ENCODE measurements around the gene LRMDA. TPM values are rescaled to one million over a fixed set of nuclear protein-coding genes. Genes with fewer than 3 reads are reported as not detected.

Gene LRMDA
- total RNA-seq, 2 experiments from 2014 or later = not detected

DNA sequence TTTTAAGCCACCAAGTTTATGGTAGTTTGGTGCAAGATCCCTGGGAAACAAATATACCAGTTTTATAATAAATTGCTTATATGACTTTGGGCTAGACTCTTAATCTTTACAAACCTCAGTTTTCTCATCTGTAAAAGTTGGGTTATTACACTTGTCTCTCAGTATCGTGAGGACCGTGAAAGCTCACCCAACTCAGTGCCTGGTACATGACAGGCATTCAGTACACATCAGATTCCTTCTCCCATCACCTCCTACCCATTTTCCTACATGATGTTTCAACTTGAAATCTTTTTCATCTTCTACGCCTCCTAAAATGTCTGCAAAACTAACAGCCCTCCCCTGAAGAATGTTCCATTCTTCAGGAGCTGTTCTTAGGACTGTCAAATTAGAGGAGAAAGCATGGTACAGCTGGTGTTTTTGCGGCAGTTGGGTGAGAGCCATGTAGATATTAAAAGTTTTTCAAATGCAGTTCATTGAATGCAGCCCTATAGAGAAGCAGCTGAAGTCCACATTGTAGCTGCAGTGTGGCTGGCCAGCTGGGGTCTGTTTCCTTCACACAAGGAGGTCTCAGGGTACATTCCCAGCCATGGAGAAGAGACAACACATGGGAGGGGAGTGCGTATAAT lies 812.8 kb downstream of the LRMDA start:
- DNase-seq = no peak
- Mint-ChIP-seq H3K36me3 (ENCODE audit: low read depth) (no peaks in the 10 kb centered on the region), H3K4me3 (no peak overlapping the region), H3K9me3 (no peaks in the 10 kb centered on the region), H3K27me3 (ENCODE audit: low read depth) (no peaks in the 10 kb centered on the region), H3K27ac (no peak overlapping the region), H3K4me1 (ENCODE audit: low read depth) (no peaks in the 10 kb centered on the region)
- intact Hi-C loops (cut with micrococcal nuclease) = no loop called here
- CTCF ChIA-PET = no interaction called here

GRCh38 chr10:76245951-76246495 lies 814.6 kb downstream of the LRMDA start:
- Mint-ChIP-seq H3K4me1 (ENCODE audit: low read depth) (no peaks in the 10 kb centered on the region), H3K36me3 (ENCODE audit: low read depth) (no peaks in the 10 kb centered on the region), H3K27ac (no peak overlapping the region), H3K4me3 (no peak overlapping the region), H3K9me3 (no peaks in the 10 kb centered on the region), H3K27me3 (ENCODE audit: low read depth) (no peaks in the 10 kb centered on the region)
- CTCF ChIA-PET = no interaction called here
- no peak for DNase-seq
- intact Hi-C loops (cut with micrococcal nuclease) = no loop called here

- DNase-seq = no peak
- intact Hi-C loops (cut with micrococcal nuclease) = no loop called here
- CTCF ChIA-PET = no interaction called here
- no peak overlapping the region for H3K4me3 Mint-ChIP-seq
- no peaks in the 10 kb centered on the region for H3K4me1 Mint-ChIP-seq (ENCODE audit: low read depth)
- H3K27ac Mint-ChIP-seq = no peak overlapping the region
- no peaks in the 10 kb centered on the region for H3K36me3 Mint-ChIP-seq (ENCODE audit: low read depth)
- no peaks in the 10 kb centered on the region for H3K9me3 Mint-ChIP-seq
- no peaks in the 10 kb centered on the region for H3K27me3 Mint-ChIP-seq (ENCODE audit: low read depth)
These were observed 817.3 kb downstream of the LRMDA start for GRCh38 chr10:76248649-76249200.

DNA sequence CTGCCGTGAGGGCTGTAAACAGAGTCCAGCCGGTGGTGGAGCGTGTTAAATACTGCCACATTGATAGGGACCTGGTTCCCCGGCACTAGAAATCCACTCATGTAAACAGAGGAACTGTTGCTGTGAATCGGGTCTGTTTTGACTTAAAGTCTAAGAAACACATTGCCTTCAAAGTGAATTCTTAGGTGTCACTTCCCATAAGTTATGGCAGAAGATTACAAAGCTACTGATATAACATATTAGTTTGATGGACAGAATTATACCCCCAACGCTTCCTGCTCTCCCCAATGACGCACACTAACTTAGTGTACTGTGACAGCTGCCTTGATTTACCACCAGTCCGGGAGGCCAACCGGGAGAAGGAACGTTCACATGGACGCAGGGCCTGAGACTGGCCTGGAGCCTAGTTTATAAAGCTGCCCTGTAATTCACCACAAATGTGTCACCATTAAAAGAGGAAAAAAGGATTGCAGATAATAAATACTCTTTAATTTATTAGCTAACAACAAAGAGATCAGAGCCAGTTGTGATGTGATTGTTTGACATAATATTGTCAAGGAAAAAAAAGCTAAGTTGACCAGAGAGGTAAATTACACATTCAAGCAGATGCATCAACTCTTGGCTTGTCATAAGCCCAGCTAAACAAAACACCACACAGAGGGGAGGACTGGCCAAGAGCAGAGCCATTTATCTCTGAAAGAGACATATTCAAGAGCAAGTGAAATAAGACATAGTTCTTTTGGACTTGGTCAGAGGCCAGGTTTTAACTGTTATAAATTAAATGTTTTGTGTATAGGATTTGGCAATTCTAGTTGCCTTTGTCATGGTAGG lies 820.6 kb downstream of the LRMDA start:
- CTCF ChIA-PET = no interaction called here
- Mint-ChIP-seq H3K27me3 (ENCODE audit: low read depth) (no peaks in the 10 kb centered on the region), H3K36me3 (ENCODE audit: low read depth) (no peaks in the 10 kb centered on the region), H3K9me3 (no peaks in the 10 kb centered on the region), H3K27ac (no peak overlapping the region), H3K4me1 (ENCODE audit: low read depth) (no peaks in the 10 kb centered on the region), H3K4me3 (no peak overlapping the region)
- DNase-seq = no peak
- intact Hi-C loops (cut with micrococcal nuclease) = no loop called here

- no peaks in the 10 kb centered on the region for H3K36me3 Mint-ChIP-seq (ENCODE audit: low read depth)
- H3K9me3 Mint-ChIP-seq = no peaks in the 10 kb centered on the region
- no peak overlapping the region for H3K4me3 Mint-ChIP-seq
- H3K27me3 Mint-ChIP-seq (ENCODE audit: low read depth) = no peaks in the 10 kb centered on the region
- DNase-seq = no peak
- H3K4me1 Mint-ChIP-seq (ENCODE audit: low read depth) = no peaks in the 10 kb centered on the region
- CTCF ChIA-PET = no interaction called here
- H3K27ac Mint-ChIP-seq = no peak overlapping the region
- intact Hi-C loops (cut with micrococcal nuclease) = no loop called here
These were observed 821.3 kb downstream of the LRMDA start for GRCh38 chr10:76252733-76253132.

- intact Hi-C loops (cut with micrococcal nuclease) = no loop called here
- H3K4me3 Mint-ChIP-seq = no peak overlapping the region
- no peaks in the 10 kb centered on the region for H3K27me3 Mint-ChIP-seq (ENCODE audit: low read depth)
- no peaks in the 10 kb centered on the region for H3K4me1 Mint-ChIP-seq (ENCODE audit: low read depth)
- H3K36me3 Mint-ChIP-seq (ENCODE audit: low read depth) = no peaks in the 10 kb centered on the region
- H3K27ac Mint-ChIP-seq = no peak overlapping the region
- no peak for DNase-seq
- peaks cover 7% of the 10 kb centered on the region for H3K9me3 Mint-ChIP-seq
- CTCF ChIA-PET = no interaction called here
These were observed 823.8 kb downstream of the LRMDA start for GRCh38 chr10:76255241-76255640.

- Mint-ChIP-seq H3K9me3 (peaks cover 11% of the 10 kb centered on the region), H3K4me3 (no peak overlapping the region), H3K27ac (no peak overlapping the region), H3K27me3 (ENCODE audit: low read depth) (no peaks in the 10 kb centered on the region), H3K4me1 (ENCODE audit: low read depth) (no peaks in the 10 kb centered on the region), H3K36me3 (ENCODE audit: low read depth) (no peaks in the 10 kb centered on the region)
- intact Hi-C loops (cut with micrococcal nuclease) = no loop called here
- DNase-seq = no peak
- CTCF ChIA-PET = no interaction called here
These were observed 826.4 kb downstream of the LRMDA start for GRCh38 chr10:76257816-76258215.

GRCh38 chr10:76265441-76266113 lies 834.2 kb downstream of the LRMDA start:
- no peak for DNase-seq
- intact Hi-C loops (cut with micrococcal nuclease) = no loop called here
- peaks cover 2% of the 10 kb centered on the region for H3K9me3 Mint-ChIP-seq
- H3K4me3 Mint-ChIP-seq = no peak overlapping the region
- H3K36me3 Mint-ChIP-seq (ENCODE audit: low read depth) = no peaks in the 10 kb centered on the region
- CTCF ChIA-PET = no interaction called here
- H3K27me3 Mint-ChIP-seq (ENCODE audit: low read depth) = no peaks in the 10 kb centered on the region
- no peaks in the 10 kb centered on the region for H3K4me1 Mint-ChIP-seq (ENCODE audit: low read depth)
- no peak overlapping the region for H3K27ac Mint-ChIP-seq

GRCh38 chr10:76268530-76268929 lies 837.1 kb downstream of the LRMDA start:
- H3K27ac Mint-ChIP-seq = no peak overlapping the region
- no peaks in the 10 kb centered on the region for H3K27me3 Mint-ChIP-seq (ENCODE audit: low read depth)
- intact Hi-C loops (cut with micrococcal nuclease) = no loop called here
- H3K9me3 Mint-ChIP-seq = peaks cover 2% of the 10 kb centered on the region
- no peak overlapping the region for H3K4me3 Mint-ChIP-seq
- no peaks in the 10 kb centered on the region for H3K36me3 Mint-ChIP-seq (ENCODE audit: low read depth)
- no peaks in the 10 kb centered on the region for H3K4me1 Mint-ChIP-seq (ENCODE audit: low read depth)
- CTCF ChIA-PET = no interaction called here
- no peak for DNase-seq

DNA sequence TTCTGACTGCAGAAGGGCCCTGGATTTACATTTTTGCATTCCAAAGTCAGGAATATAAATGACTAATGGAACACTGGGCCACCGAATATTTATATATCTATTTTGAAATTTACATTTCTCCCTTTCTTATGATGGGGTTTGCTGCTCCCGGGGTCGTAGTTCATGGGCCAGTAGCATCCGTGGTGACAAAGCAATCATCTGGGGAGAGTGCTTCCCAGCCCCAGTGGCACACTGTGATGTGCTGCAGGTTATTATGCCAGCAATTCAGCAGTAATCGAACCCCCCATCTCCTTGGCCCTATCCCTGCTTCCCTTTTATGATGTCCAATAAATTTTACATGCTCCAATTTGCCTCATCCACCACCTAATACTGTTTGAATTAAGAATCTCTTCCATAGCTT lies 837.5 kb downstream of the LRMDA start:
- no peak for DNase-seq
- H3K27ac Mint-ChIP-seq = no peak overlapping the region
- CTCF ChIA-PET = no interaction called here
- intact Hi-C loops (cut with micrococcal nuclease) = no loop called here
- no peaks in the 10 kb centered on the region for H3K36me3 Mint-ChIP-seq (ENCODE audit: low read depth)
- H3K27me3 Mint-ChIP-seq (ENCODE audit: low read depth) = no peaks in the 10 kb centered on the region
- no peak overlapping the region for H3K4me3 Mint-ChIP-seq
- peaks cover 2% of the 10 kb centered on the region for H3K9me3 Mint-ChIP-seq
- H3K4me1 Mint-ChIP-seq (ENCODE audit: low read depth) = no peaks in the 10 kb centered on the region

GRCh38 chr10:76270464-76270863 lies 839.0 kb downstream of the LRMDA start:
- Mint-ChIP-seq H3K27ac (no peak overlapping the region), H3K36me3 (ENCODE audit: low read depth) (no peaks in the 10 kb centered on the region), H3K4me1 (ENCODE audit: low read depth) (no peaks in the 10 kb centered on the region), H3K9me3 (peaks cover 13% of the 10 kb centered on the region), H3K27me3 (ENCODE audit: low read depth) (no peaks in the 10 kb centered on the region), H3K4me3 (no peak overlapping the region)
- CTCF ChIA-PET = no interaction called here
- DNase-seq = no peak
- intact Hi-C loops (cut with micrococcal nuclease) = no loop called here

DNA sequence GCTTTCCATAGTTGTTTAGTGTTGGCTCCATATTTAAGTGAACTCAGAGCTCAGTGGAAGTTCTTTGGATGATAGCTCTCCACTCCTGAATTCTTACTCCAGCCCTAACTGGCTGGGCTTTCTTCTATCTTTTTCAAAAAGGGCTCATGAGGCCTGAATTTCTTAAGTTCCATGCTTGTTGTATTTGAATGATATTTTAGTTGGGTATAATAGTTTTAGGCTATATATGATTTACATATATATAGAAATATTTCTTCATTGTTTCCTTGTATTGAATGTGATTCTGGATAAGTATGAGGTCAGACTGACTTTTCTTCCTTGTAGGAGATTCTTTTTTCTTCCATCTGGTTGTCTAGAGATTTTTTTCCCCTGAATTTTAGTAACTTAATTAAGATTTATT lies 843.5 kb downstream of the LRMDA start:
- Mint-ChIP-seq H3K27me3 (ENCODE audit: low read depth) (no peaks in the 10 kb centered on the region), H3K4me1 (ENCODE audit: low read depth) (no peaks in the 10 kb centered on the region), H3K9me3 (peaks cover 22% of the 10 kb centered on the region), H3K36me3 (ENCODE audit: low read depth) (no peaks in the 10 kb centered on the region), H3K27ac (no peak overlapping the region), H3K4me3 (no peak overlapping the region)
- CTCF ChIA-PET = no interaction called here
- DNase-seq = no peak
- intact Hi-C loops (cut with micrococcal nuclease) = no loop called here

All from activated naive CD4-positive, alpha-beta T cell treated with anti-CD3 and anti-CD28 coated beads for 36 hours (primary cell).